Activated CD4-positive, alpha-beta T cell treated with anti-CD3 and anti-CD28 coated beads for 4 hours (primary cell): ENCODE results near the gene KLHL12.

Experiments
- DNase-seq, 2 donors: peaks; one replicate each; pipeline ENCODE4 v3.0.0-alpha.2; 2020

Gene KLHL12

DNA sequence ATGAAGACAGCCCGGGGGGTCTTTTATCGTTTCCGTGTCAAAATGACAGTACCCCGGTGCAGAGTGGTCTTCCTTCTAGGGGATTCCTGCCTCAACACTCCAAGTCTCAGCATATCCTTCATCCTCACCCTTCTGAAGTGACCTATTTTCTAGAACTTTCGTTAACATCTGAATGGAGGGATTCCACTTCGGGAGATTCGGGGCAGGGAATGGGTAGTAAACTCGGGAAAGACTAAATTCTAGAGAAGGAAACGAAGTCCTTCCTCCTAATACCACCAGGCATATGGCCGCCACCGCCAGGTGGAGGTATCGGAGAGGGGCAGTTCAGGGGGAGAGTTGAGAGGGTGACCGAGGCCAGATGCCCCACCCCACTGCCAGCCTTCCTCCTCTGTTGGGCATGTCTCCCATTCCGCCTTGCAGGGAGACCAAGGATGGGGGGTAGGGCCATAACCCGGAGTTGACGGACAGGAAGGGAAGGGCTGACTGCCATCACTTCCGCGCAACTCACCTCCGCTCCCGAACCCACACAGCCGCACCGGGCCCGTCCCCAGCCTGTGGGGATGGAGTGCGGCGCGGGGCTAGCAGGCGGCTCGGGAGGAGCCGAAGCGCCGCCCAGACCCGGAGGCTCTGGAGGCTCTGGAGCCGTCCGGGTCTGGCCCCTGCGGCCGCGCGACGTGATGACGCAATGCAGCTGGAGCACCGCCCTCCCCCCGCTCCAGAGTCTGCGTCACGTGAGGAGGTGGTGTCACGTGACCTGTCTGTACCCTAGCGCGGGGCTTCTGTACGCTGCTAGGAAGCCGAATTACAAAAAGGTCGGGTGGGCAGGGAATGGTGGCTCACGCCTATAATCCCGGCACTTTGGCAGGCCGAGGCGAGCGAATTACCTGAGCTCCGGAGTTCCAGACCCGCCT lies at the start of gene KLHL12:
Gene KLHL12 (minus strand): TSS at position 654 of the 911 bp plus-strand sequence. CDS start 2,072 bp downstream, outside the sequence.
- peak; percentile 94 to 95 for DNase-seq

GRCh38 chr1:202976633-202977032 lies 49.6 kb upstream of the KLHL12 start:
- DNase-seq = no peak

GRCh38 chr1:202974856-202975255 lies 47.8 kb upstream of the KLHL12 start:
- no peak for DNase-seq

DNA sequence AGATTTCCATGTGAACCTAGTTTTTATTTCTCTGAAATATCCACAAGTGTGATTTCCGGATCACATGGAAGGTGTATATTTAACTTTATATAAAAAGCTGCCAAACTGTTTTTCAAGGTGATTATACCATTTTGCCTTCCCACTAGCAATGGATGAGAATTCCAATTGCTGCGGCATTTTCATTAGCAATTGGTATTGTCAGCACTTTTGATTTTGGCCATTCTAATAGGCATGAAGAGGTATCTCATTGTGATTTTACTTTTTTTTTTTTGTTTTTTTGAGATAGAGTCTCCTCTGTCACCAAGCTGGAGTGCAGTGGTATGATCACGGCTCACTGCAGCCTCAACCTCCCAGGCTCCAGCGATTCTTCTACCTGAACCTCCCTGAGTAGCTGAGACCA lies 45.0 kb upstream of the KLHL12 start:
- no peak for DNase-seq

GRCh38 chr1:202968895-202969295 lies 41.9 kb upstream of the KLHL12 start:
- peak; percentile 22 to 24 for DNase-seq

DNA sequence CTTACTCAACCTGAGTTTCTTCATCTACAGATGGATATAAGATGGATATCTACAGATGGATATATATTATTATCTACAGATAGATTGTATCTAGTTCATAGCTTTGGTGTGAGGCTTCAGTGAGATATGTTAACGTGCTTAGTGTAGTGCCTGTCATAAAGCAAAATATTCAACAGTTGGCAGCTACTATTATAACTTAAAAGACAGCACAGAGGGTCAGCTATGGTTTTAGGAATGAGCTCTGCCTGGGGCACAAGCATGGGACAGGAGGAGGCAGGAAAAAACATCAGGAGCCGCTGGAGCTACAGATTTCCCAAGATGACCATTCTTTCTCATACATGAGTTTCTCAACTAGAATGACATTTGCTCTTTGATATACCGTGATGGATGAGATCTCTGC lies 41.3 kb upstream of the KLHL12 start:
- no peak for DNase-seq

- DNase-seq = peak in 1 of 2 donors; percentile 14
Measured at GRCh38 chr1:202967684-202968281, 40.7 kb upstream of the KLHL12 start.

GRCh38 chr1:202966006-202966898 lies 39.2 kb upstream of the KLHL12 start:
- DNase-seq = no peak

- no peak for DNase-seq
Measured at GRCh38 chr1:202965422-202965821, 38.4 kb upstream of the KLHL12 start.

DNA sequence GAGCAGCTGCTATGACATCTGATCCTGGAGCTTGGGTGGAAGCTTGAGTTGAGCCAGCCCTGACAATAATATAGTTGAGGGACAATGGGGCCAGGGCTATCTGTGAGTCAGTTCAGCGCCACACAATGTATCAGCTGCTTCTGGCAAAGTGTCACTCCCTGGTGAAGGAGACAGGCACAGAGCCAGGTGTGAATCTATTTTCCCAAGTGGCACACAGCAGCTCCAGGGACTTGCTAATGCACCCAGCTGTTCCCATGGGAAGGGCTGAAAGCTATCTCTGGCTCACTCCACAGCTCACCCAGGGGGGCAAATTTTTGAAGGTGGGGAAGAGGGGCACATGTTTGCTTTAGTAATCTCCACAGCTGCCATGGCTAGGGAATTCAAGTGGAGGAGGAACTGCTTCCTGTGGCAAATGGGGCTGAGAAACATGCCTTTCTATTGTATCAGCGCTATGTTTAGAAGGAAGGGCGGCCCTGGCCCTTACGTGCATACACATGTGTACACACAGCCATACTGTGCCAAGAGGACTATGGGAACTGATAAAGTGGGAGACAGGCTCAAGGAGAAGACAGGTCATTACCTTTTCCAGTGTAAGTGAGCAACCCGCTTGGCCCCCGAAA lies 37.9 kb upstream of the KLHL12 start:
- DNase-seq = no peak

DNA sequence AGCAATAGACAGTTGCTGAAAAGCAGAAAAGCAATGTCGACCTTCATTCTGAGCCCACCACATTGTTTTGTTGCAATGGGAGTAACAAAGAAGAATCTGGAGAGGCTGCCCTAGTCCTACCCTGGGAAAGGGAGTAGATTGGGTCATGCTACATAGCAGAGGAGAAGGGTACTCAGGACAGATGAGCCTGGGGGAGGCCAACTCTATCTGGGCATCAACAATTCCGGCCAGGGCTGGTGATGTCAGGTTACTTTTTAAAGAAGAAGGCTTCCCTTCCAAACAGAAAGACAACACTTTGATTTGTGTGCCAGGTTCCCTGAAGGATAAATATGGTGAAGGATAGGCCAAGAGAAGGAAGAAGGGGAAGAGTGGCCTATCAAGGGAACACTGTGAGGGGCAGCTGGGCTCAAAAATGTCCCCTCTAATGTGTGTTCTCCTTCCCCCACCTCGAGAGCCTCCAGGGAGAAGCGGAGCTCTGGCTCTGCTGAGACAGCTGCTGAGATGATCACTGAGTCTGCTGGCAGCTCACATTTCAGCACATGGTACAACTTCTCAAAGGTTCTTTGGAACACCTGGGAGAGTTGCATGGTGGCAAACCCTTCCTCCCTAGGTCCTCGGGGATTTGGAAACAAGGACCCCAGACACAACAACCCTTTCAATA lies 34.3 kb upstream of the KLHL12 start:
- DNase-seq = no peak

- no peak for DNase-seq
Measured at GRCh38 chr1:202959276-202959620, 32.2 kb upstream of the KLHL12 start.

DNA sequence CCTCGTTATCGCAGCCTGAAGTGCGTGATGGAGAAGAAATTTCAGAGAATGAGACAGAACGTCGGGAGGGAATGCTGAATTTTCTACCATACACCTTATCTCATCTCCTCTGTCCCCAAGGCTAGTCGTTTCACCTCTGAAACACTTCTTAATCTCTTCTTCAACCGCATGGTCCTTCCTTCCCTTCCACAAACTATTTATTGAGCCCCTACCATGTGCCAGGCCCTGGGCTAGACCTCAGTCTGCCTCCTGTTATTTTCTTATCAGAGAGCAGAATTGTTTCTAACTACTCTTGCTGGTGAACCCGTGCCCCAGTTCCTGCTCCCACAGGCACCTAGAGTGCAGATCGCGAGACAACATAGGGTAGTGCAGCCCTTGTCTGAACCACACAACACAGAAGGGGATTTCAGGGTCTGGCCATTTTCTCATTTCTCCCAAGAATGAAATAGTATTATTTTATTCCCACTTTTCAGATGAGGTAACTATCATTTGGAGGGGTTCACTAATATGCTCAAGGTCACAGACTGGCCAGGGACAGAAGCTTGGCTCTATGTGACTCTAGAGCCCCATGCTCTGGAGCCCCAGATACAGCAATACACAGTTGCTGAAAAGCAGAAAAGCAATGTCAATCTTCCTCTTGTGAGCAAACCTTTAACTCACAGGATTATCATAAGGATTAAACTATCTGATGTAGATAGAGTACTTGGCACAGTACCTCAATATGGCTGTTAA lies 31.7 kb upstream of the KLHL12 start:
- peak; percentile 15 to 19 for DNase-seq

GRCh38 chr1:202957733-202958543 lies 30.9 kb upstream of the KLHL12 start, which contains the start of gene ADIPOR1:
ADIPOR1 (minus strand) TSS chr1:202958312; CDS start chr1:202951070, 7,242 bp downstream.
- DNase-seq = peak; percentile 92 to 93

DNA sequence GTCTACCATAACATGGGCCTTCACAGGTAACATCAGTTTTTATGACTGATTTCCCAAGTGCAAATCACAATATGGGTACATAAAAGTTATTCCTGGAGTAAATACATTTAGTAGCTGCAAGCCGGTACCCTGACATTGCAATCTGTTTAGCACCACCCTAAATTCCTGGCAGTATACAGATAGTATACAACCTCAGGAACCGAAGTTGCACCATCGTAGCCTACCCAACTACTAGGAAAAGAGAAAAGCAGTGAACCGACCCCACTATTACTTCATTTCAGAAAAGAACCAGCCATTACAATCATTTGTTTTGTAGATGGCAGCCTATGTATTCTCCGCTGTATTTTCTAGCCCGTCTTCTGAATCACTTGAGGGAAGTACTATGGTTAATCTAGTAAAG lies 29.9 kb upstream of the KLHL12 start:
- DNase-seq = no peak

- DNase-seq = no peak
Measured at GRCh38 chr1:202954057-202954745, 27.2 kb upstream of the KLHL12 start.

- no peak for DNase-seq
Measured at GRCh38 chr1:202953392-202953791, 26.4 kb upstream of the KLHL12 start.

DNA sequence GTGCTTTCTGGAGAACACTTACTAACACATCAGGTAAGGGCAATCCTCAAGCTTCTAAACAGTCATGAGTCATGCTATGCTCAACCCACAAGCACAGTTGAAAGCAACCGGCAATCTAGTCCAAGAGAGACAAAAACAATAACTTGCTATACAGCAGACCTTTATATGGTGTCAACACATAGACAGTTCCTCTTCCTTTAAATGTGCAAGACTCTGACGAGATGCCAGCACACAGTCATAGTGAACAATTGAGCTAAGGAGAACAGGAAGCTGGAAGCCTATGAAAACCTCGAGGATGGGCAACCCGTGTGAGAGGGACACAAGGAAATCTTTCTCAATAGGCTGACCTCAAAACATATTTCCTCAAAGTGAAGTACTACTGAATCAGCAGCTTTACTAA lies 25.8 kb upstream of the KLHL12 start:
- DNase-seq = no peak

- DNase-seq = no peak
Measured at GRCh38 chr1:202952099-202952498, 25.1 kb upstream of the KLHL12 start.

DNA sequence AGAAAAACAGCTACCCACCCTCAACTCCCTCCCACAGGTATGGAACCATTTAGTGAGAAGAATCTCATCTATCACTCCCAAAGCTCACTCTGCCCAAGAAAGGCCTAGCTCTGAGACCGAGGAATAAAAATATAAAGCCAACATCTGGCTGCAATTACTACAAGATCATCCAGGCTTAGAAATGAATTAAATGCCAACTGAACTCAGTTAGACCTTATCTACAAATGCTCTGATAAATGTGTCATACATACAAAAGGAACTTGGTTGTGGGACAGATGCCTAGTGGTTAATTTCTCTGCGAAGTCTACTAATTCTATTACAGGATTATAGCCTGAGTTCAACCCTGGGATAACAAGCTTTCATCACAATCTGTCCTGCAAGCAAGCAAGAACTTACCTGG lies 24.4 kb upstream of the KLHL12 start:
- DNase-seq = no peak
